Activated CD4-positive, alpha-beta T cell treated with anti-CD3 and anti-CD28 coated beads, Interleukin-2, amount 10 ng/mL, durations not matched to agents 24 days and 14 days (primary cell): Measurements from ENCODE around the gene ABAT. TPM values are rescaled to one million over a fixed set of nuclear protein-coding genes. Genes with fewer than 3 reads are reported as not detected.
A peak's percentile ranks its signal among the peaks of the same experiment; 100 is the strongest.
"Not testable (repeated sequence)": the region's sequence is repeated elsewhere in the genome, so short reads cannot be mapped to it uniquely, and the experiment has no call there.

Source experiments
- DNase-seq: peaks from one replicate; pipeline ENCODE4 v3.0.0; 2022
- H3K27ac Mint-ChIP-seq: one replicate; pipeline ENCODE4 v1.8.0; 2022; ENCODE audit warnings: mild to moderate bottlenecking, mixed read lengths
- H3K27me3 Mint-ChIP-seq: one replicate; pipeline ENCODE4 v1.8.0; 2022; ENCODE audit warnings: mixed read lengths
- H3K36me3 Mint-ChIP-seq: one replicate; pipeline ENCODE4 v1.8.0; 2022; ENCODE audit warnings: low read depth, mild to moderate bottlenecking, mixed read lengths
- H3K4me1 Mint-ChIP-seq: one replicate; pipeline ENCODE4 v1.8.0; 2021; ENCODE audit warnings: mixed read lengths
- H3K4me3 Mint-ChIP-seq: one replicate; pipeline ENCODE4 v1.8.0; 2022; ENCODE audit warnings: mild to moderate bottlenecking, moderate library complexity, mixed read lengths
- H3K9me3 Mint-ChIP-seq: one replicate; pipeline ENCODE4 v1.8.0; 2021; ENCODE audit warnings: mixed read lengths
- intact Hi-C: fragments of 100-400 bp; cut with micrococcal nuclease; formaldehyde crosslinking; loops from one replicate; pipeline ENCODE4 v1.15.1; 2023
- total RNA-seq: library from RNA; stranded (reverse); gene quantifications from 2 replicates; pipeline ENCODE4 v1.2.3, GENCODE V29; 2022

Gene ABAT
- total RNA-seq, 1 donor from 2014 or later: 5.9 TPM

GRCh38 chr16:8795818-8796217 lies 121.4 kb downstream of the ABAT start:
- H3K4me1 Mint-ChIP-seq: peaks cover 23% of the 10 kb centered on the region
- no peaks in the 10 kb centered on the region for H3K27me3 Mint-ChIP-seq
- H3K9me3 Mint-ChIP-seq: no peaks in the 10 kb centered on the region
- no peak for DNase-seq
- H3K36me3 Mint-ChIP-seq: peaks cover 19% of the 10 kb centered on the region
- H3K27ac Mint-ChIP-seq: no peak overlapping the region
- H3K4me3 Mint-ChIP-seq: peak overlapping the region; percentile 98
- intact Hi-C loops: loop anchor here (2.0 to 10.0 kb wide), 4 partner anchors 165 to 1946 kb away; partner anchors contain the start of genes HAPSTR1 and NUBP1

GRCh38 chr16:8796469-8797363 lies 122.3 kb downstream of the ABAT start:
- Mint-ChIP-seq H3K4me3 (peak overlapping the region; percentile 98), H3K27ac (peak overlapping the region; percentile 95), H3K9me3 (no peaks in the 10 kb centered on the region), H3K27me3 (no peaks in the 10 kb centered on the region), H3K4me1 (peaks cover 23% of the 10 kb centered on the region), H3K36me3 (peaks cover 25% of the 10 kb centered on the region)
- intact Hi-C loops: loop anchor here (1.0 to 10.0 kb wide), 8 partner anchors 73 to 1946 kb away; partner anchors contain the start of genes ABAT, CARHSP1, HAPSTR1 and NUBP1
- DNase-seq: no peak

GRCh38 chr16:8797364-8798173 lies 123.2 kb downstream of the ABAT start, which contains the start of the genes PMM2 and TMEM186:
Gene PMM2, plus strand, starts transcription at chr16:8797839. Its CDS starts 44 bp downstream, at chr16:8797883.
Gene TMEM186, minus strand, starts transcription at chr16:8797639. Its CDS starts 25 bp downstream, at chr16:8797614.
- peaks cover 23% of the 10 kb centered on the region for H3K4me1 Mint-ChIP-seq
- DNase-seq: peak; percentile 99
- H3K27ac Mint-ChIP-seq: peak within 1 kb of the TSS; percentile 95
- H3K36me3 Mint-ChIP-seq: peaks cover 32% of the 10 kb centered on the region
- H3K27me3 Mint-ChIP-seq: no peaks in the 10 kb centered on the region
- H3K4me3 Mint-ChIP-seq: peak within 1 kb of the TSS; percentile 98
- H3K9me3 Mint-ChIP-seq: no peaks in the 10 kb centered on the region
- intact Hi-C loops: loop anchor here (1.0 to 10.0 kb wide), 8 partner anchors 72 to 1945 kb away; partner anchors contain the start of genes ABAT, CARHSP1, HAPSTR1 and NUBP1

DNA sequence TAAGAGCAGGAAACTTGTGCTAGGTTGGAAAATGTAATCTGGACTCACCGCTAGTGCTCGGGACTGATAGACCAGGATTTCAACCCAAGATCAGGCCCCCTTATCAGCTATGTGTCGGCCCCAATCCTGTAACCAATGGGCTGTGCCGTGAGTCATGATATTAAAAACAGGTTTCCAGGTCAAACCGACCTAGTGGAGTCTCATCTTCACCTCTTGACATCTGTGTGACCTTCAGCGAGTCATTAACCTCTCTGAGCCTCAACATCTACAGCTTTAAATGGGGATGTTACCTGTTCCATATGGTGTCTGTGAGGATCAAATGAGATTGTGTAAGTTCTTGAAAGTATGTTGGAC lies 123.7 kb downstream of the ABAT start:
- intact Hi-C loops: loop anchor here (5.0 to 10.0 kb wide), 2 partner anchors 337 to 1944 kb away; partner anchors contain the start of gene NUBP1
- Mint-ChIP-seq H3K36me3 (peaks cover 36% of the 10 kb centered on the region), H3K27ac (peak overlapping the region; percentile 95), H3K9me3 (no peaks in the 10 kb centered on the region), H3K27me3 (no peaks in the 10 kb centered on the region), H3K4me3 (peak overlapping the region; percentile 98), H3K4me1 (peaks cover 24% of the 10 kb centered on the region)
- DNase-seq: no peak

- H3K27ac Mint-ChIP-seq: peak overlapping the region; percentile 95
- H3K36me3 Mint-ChIP-seq: peaks cover 40% of the 10 kb centered on the region
- intact Hi-C loops: loop anchor here (5.0 to 10.0 kb wide), 2 partner anchors 336 to 1944 kb away; partner anchors contain the start of gene NUBP1
- H3K4me3 Mint-ChIP-seq: peak overlapping the region; percentile 98
- no peaks in the 10 kb centered on the region for H3K9me3 Mint-ChIP-seq
- DNase-seq: peak; percentile 68
- no peaks in the 10 kb centered on the region for H3K27me3 Mint-ChIP-seq
- H3K4me1 Mint-ChIP-seq: peaks cover 27% of the 10 kb centered on the region
These were observed 124.2 kb downstream of the ABAT start for GRCh38 chr16:8798535-8799157.

DNA sequence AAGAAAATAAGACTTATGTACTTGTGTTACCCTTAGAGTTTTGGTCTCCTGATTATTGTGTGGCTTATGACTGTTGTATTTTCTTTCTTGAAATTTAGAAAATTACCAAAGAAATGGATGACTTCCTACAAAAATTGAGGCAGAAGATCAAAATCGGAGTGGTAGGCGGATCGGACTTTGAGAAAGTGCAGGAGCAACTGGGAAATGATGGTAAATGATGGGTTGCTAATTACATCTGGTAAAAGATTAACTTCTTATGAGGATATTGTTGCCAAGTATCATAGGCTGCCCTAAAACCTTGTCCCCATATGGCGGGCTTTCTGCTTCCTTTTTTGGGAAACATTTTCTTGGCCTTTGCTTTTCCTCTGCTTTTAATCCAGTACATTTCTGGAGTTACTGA lies 127.3 kb downstream of the ABAT start:
- H3K4me1 Mint-ChIP-seq: peaks cover 24% of the 10 kb centered on the region
- H3K4me3 Mint-ChIP-seq: no peak overlapping the region
- H3K9me3 Mint-ChIP-seq: no peaks in the 10 kb centered on the region
- H3K36me3 Mint-ChIP-seq: peaks cover 59% of the 10 kb centered on the region
- no peak overlapping the region for H3K27ac Mint-ChIP-seq
- DNase-seq: no peak
- intact Hi-C loops: no loop called here
- H3K27me3 Mint-ChIP-seq: no peaks in the 10 kb centered on the region

- H3K4me3 Mint-ChIP-seq, DNase-seq, H3K27ac Mint-ChIP-seq, intact Hi-C loops, H3K9me3 Mint-ChIP-seq, H3K27me3 Mint-ChIP-seq: not testable (repeated sequence)
- Mint-ChIP-seq H3K4me1 (peaks cover 16% of the 10 kb centered on the region), H3K36me3 (peaks cover 60% of the 10 kb centered on the region)
These were observed 129.3 kb downstream of the ABAT start for GRCh38 chr16:8803733-8804132.

DNA sequence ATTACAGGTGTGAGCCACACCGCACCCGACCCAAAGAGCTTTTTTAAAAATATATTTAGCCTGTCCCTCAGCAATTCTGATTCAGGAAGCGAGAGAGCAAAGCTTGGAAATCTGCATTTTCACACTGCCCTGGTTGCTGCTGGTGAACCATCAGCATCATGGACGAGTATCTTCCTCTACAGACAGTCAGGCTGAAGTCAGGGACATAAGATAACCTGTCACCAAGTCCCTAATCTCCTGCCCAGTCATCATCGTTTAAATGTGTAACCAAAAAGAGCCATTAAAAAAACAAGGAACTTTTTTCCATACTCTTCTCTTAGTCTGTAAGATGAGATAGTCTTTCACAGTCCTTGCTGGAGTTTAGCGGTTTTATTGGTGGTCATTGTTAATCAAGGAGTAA lies 129.9 kb downstream of the ABAT start:
- intact Hi-C loops: no loop called here
- Mint-ChIP-seq H3K4me1 (peaks cover 12% of the 10 kb centered on the region), H3K9me3 (no peaks in the 10 kb centered on the region), H3K4me3 (no peak overlapping the region), H3K36me3 (peaks cover 61% of the 10 kb centered on the region), H3K27me3 (no peaks in the 10 kb centered on the region), H3K27ac (no peak overlapping the region)
- DNase-seq: no peak

DNA sequence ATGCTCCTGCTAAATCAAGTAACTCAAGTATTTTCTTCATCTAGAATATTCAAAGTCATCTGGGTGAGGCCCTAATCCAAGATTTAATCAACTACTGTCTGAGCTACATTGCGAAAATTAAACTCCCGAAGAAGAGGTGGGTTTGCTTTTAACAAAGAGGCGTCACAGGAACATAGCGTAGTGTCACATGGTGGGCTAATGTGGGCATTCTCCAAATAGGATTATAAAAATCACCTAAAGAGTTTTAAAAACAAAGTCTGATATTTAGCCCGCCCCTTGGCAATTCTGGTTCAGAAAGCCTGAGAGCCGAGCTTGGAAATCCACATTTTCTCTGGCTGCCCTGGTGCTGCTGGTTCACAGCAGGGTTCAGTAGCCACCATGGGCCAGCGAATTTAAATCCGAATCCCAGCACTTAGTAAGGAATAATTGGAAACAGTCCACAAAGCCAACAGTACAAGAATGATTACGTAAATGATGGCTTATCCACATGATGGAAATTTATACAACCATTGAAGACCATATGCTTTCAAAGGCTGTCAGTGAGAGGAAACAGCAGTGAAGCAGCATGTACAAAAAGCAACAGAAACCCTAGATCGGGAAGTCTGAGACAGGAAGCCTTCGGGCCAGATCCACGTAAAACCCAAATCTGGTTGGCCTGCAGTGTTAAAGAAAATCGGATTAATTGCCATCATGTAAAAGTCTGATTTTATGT lies 132.0 kb downstream of the ABAT start:
- H3K9me3 Mint-ChIP-seq: no peaks in the 10 kb centered on the region
- H3K4me3 Mint-ChIP-seq: no peak overlapping the region
- no peaks in the 10 kb centered on the region for H3K27me3 Mint-ChIP-seq
- H3K4me1 Mint-ChIP-seq: peaks cover 9% of the 10 kb centered on the region
- DNase-seq: no peak
- intact Hi-C loops: no loop called here
- H3K27ac Mint-ChIP-seq: no peak overlapping the region
- H3K36me3 Mint-ChIP-seq: peaks cover 68% of the 10 kb centered on the region

DNA sequence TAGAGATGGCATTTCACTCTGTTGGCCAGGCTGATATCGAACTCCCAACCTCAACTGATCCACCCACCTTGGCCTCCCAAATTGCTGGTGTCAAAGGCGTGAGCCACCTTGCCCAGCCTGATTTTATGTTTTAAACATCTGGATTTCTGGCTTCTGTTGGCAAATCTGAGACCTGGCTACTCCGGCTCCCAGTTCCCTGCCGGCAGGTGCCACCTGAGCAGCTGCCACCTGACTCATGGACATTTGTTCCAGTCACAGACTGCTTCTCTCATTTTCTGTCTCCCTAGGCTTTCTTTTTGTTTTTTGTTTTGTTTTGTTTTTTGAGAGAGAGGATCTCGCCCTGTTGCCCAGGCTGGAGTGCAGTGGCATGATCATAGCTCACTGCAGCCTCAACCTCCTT lies 132.8 kb downstream of the ABAT start:
- H3K4me1 Mint-ChIP-seq: peaks cover 9% of the 10 kb centered on the region
- H3K4me3 Mint-ChIP-seq: no peak overlapping the region
- no peak overlapping the region for H3K27ac Mint-ChIP-seq
- H3K9me3 Mint-ChIP-seq: no peaks in the 10 kb centered on the region
- intact Hi-C loops: no loop called here
- H3K36me3 Mint-ChIP-seq: peaks cover 67% of the 10 kb centered on the region
- no peak for DNase-seq
- no peaks in the 10 kb centered on the region for H3K27me3 Mint-ChIP-seq

DNA sequence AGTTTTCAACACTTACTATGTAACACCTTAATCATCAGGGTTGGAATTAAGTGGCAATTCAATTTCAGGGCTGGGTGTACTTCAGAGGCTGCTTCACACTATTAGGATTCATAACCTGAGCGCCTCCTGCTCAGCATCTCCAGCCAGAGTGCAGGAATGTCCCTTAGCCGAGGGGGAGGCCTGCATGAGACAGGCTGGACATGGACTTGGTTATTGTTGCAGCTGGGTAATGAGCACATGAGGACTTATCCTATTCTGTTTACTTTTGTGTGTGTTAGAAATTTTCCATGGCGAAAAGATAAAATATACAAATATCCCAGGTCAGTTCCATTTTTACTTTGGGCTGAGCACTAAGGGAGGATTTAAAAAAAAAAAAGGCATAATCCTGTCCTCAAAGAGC lies 133.6 kb downstream of the ABAT start:
- no peak for DNase-seq
- no peak overlapping the region for H3K27ac Mint-ChIP-seq
- H3K9me3 Mint-ChIP-seq: no peaks in the 10 kb centered on the region
- no peak overlapping the region for H3K4me3 Mint-ChIP-seq
- peaks cover 9% of the 10 kb centered on the region for H3K4me1 Mint-ChIP-seq
- H3K27me3 Mint-ChIP-seq: no peaks in the 10 kb centered on the region
- peaks cover 68% of the 10 kb centered on the region for H3K36me3 Mint-ChIP-seq
- intact Hi-C loops: no loop called here

DNA sequence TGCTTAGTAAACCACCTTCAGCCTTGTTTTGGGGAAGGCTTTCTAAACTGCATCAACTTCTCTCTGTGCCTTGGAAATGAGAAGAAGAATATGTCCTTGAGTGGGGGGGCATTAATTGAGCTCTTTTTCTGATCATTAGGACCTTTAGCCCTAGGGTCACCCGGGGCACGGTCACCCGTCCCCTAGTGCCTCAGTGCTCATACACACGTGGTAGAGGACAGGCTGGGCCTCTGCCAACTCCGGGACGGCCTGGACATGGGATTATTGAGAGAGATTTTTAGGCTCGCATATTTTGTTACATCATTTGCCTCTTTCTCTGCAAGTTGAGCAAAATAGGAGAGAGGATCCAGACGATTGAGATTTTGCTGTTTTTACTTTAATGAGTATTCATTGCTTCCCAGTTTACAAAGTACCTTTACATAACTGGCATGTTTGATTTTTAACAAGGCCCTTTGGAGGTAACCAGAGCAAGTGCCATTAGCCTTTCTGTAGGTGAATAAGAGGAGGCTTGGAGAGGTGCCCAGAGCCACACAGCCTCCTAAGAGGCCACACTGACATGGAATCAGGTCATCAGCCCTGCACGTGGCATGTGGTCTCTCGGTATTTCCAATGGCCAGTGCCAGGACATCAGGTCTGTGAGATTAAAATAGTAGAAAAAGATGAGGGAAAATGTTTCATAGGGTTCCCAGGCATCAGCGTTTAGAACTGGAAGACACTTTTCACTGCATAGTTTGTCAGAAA lies 134.4 kb downstream of the ABAT start:
- H3K27me3 Mint-ChIP-seq: no peaks in the 10 kb centered on the region
- intact Hi-C loops: no loop called here
- H3K9me3 Mint-ChIP-seq: no peaks in the 10 kb centered on the region
- DNase-seq: no peak
- H3K27ac Mint-ChIP-seq: no peak overlapping the region
- peaks cover 70% of the 10 kb centered on the region for H3K36me3 Mint-ChIP-seq
- no peak overlapping the region for H3K4me3 Mint-ChIP-seq
- H3K4me1 Mint-ChIP-seq: peaks cover 6% of the 10 kb centered on the region
